ENCODE measurements around the gene SLC6A6. TPM values are rescaled to one million over a fixed set of nuclear protein-coding genes. Genes with fewer than 3 reads are reported as not detected.

The SLC6A6 gene
- total and polyA plus RNA-seq, 2 donors from 2014 or later: 7.1 to 64.0 TPM

DNA sequence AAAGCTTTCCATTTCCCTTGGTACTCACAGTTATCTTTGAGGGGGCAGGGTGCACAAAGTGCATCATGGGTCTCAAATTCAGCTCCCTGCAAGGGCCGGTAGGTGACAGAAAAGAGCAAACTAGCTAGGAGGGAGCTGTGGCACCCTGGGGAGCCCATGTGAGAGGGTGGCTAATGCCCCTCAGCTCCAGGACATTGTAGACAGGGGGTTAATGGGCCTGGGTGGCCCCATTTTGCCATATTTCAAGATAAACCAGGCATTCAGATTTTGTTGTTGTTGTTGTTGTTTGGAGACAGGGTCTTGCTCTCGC is 3.7 kb upstream of the SLC6A6 start:
- intact Hi-C loops (cut with DNase I): no loop called here
- H3K27me3 ChIP-seq (ENCODE audit: control insufficient read depth, insufficient read depth, low read length): no peaks in the 10 kb centered on the region

GRCh38 chr3:14401692-14402303 is 608 bp upstream of the SLC6A6 start:
- peak overlapping the region; percentile 68 to 75 for H3K27ac ChIP-seq (ENCODE audit: low read depth in 2 of 2, low read length in 2 of 2)
- peak overlapping the region in 2 of 3 donors; percentile 24 to 93 for H3K4me3 ChIP-seq (ENCODE audit: low read length in 3 of 3)
- peak overlapping the region in 1 of 3 donors; percentile 22 for H3K9ac ChIP-seq (ENCODE audit: low read length in 3 of 3)
- H3K36me3 ChIP-seq (ENCODE audit: control insufficient read depth in 2 of 3, insufficient read depth in 3 of 3, low read length in 3 of 3): no peaks in the 10 kb centered on the region
- H3K9me3 ChIP-seq (ENCODE audit: control insufficient read depth in 2 of 3, insufficient read depth in 1 of 3, low read length in 3 of 3): no peaks in the 10 kb centered on the region
- DNase-seq (no peak), FAIRE-seq (no peak)
- intact Hi-C loops (cut with DNase I): no loop called here
- no peaks in the 10 kb centered on the region for H3K27me3 ChIP-seq (ENCODE audit: control insufficient read depth, insufficient read depth, low read length)
- H3K4me1 ChIP-seq (ENCODE audit: control insufficient read depth in 2 of 3, insufficient read depth in 2 of 3, low read depth in 1 of 3, low read length in 3 of 3): peaks cover 7 to 33% (median 18%) of the 10 kb centered on the region in 3 donors
- TF ChIP-seq, protein P1, sequence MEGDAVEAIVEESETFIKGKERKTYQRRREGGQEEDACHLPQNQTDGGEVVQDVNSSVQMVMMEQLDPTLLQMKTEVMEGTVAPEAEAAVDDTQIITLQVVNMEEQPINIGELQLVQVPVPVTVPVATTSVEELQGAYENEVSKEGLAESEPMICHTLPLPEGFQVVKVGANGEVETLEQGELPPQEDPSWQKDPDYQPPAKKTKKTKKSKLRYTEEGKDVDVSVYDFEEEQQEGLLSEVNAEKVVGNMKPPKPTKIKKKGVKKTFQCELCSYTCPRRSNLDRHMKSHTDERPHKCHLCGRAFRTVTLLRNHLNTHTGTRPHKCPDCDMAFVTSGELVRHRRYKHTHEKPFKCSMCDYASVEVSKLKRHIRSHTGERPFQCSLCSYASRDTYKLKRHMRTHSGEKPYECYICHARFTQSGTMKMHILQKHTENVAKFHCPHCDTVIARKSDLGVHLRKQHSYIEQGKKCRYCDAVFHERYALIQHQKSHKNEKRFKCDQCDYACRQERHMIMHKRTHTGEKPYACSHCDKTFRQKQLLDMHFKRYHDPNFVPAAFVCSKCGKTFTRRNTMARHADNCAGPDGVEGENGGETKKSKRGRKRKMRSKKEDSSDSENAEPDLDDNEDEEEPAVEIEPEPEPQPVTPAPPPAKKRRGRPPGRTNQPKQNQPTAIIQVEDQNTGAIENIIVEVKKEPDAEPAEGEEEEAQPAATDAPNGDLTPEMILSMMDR (IDR thresholded peaks at IDR 0.05; ENCODE audit: borderline replicate concordance, extremely low read depth, insufficient read depth): no peak

More for the DNA sequence above, 3.7 kb upstream of the SLC6A6 start:
- H3K36me3 ChIP-seq (ENCODE audit: control insufficient read depth in 2 of 3, insufficient read depth in 3 of 3, low read length in 3 of 3): no peaks in the 10 kb centered on the region
- no peak overlapping the region for H3K27ac ChIP-seq (ENCODE audit: low read depth in 2 of 2, low read length in 2 of 2)
- DNase-seq (no peak), FAIRE-seq (no peak)
- H3K4me3 ChIP-seq (ENCODE audit: low read length in 3 of 3): no peak overlapping the region
- H3K9ac ChIP-seq (ENCODE audit: low read length in 3 of 3): no peak overlapping the region
- no peaks in the 10 kb centered on the region for H3K9me3 ChIP-seq (ENCODE audit: control insufficient read depth in 2 of 3, insufficient read depth in 1 of 3, low read length in 3 of 3)
- TF ChIP-seq, protein P1 (IDR thresholded peaks at IDR 0.05; ENCODE audit: borderline replicate concordance, extremely low read depth, insufficient read depth): no peak
- H3K4me1 ChIP-seq (ENCODE audit: control insufficient read depth in 2 of 3, insufficient read depth in 2 of 3, low read depth in 1 of 3, low read length in 3 of 3): peaks cover 0 to 18% (median 6%) of the 10 kb centered on the region in 3 donors

GRCh38 chr3:14403619-14404155 is 1.3 kb downstream of the SLC6A6 start:
- no peak for FAIRE-seq
- H3K4me1 ChIP-seq (ENCODE audit: control insufficient read depth in 2 of 3, insufficient read depth in 2 of 3, low read depth in 1 of 3, low read length in 3 of 3): peaks cover 7 to 28% (median 15%) of the 10 kb centered on the region in 3 donors

More at GRCh38 chr3:14403619-14404155, 1.3 kb downstream of the SLC6A6 start:
- DNase-seq: peak; percentile 59 to 81 (median 75)
- intact Hi-C loops (cut with DNase I): no loop called here
- H3K27ac ChIP-seq (ENCODE audit: low read depth in 2 of 2, low read length in 2 of 2): peak overlapping the region; percentile 79 to 91
- no peaks in the 10 kb centered on the region for H3K9me3 ChIP-seq (ENCODE audit: control insufficient read depth in 2 of 3, insufficient read depth in 1 of 3, low read length in 3 of 3)
- peak overlapping the region; percentile 93 to 99 (median 98) for H3K4me3 ChIP-seq (ENCODE audit: low read length in 3 of 3)
- TF ChIP-seq, protein P1 (IDR thresholded peaks at IDR 0.05; ENCODE audit: borderline replicate concordance, extremely low read depth, insufficient read depth): no peak
- H3K9ac ChIP-seq (ENCODE audit: low read length in 3 of 3): peak overlapping the region; percentile 82 to 98 (median 94)
- no peaks in the 10 kb centered on the region for H3K36me3 ChIP-seq (ENCODE audit: control insufficient read depth in 2 of 3, insufficient read depth in 3 of 3, low read length in 3 of 3)
- H3K27me3 ChIP-seq (ENCODE audit: control insufficient read depth, insufficient read depth, low read length): no peaks in the 10 kb centered on the region

Data from kidney (tissue), 14 donors.